ENCODE results near the gene ATP6AP1. TPM values are rescaled to one million over a fixed set of nuclear protein-coding genes. Genes with fewer than 3 reads are reported as not detected.
A peak's percentile ranks its signal among the peaks of the same experiment; 100 is the strongest.

Gene ATP6AP1
- total RNA-seq, 1 donor from 2014 or later = 78.3 TPM

DNA sequence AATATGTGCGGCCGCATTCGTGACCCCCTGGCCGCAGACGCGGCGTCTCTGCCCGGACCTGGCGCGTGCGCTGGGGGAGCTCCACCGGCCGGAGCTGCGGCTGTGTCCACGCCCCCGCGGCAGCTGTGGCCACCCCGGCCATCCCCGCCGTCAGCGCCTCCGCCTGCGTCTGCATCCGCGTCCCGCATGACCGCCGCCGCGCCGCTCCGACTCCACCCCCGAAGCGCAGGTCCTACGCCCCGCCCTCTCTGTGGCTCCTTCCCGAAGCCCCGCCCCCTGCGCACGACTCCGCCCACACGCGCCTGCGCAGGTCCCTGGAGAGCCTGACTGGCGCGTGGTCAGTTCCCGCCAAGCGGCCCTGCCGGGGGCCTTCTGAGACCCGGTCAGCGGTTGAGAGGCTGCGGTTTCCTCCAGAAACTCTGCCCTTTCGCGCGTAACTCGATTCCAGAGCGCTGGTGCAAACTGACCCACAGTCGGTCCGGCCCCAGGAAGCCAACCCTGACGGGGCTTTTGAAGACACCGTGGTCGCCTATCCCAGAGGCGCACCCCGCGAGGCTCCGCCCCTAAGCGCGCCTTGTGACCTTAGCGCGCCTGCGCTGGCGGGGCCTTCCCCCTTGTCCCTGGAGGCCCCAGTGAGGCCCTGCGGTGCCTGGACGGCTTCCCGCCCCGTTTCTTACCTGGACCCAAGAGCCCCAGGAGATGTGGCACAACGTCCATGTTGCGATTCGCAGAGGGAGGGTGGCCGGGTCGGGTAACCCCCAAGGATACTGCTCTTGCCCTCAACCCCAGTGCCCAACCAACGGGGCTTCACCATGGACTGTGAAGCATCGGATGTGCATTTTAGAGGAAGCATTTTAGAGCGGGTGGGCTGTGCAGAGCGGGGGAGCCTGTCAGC lies 50.5 kb downstream of the ATP6AP1 start, which contains the start of gene LAGE3:
TSS of gene LAGE3 (minus strand) at position 554 of the 895 bp plus-strand sequence. CDS start at position 188, 366 bp downstream.
- TF ChIP-seq, protein P1, sequence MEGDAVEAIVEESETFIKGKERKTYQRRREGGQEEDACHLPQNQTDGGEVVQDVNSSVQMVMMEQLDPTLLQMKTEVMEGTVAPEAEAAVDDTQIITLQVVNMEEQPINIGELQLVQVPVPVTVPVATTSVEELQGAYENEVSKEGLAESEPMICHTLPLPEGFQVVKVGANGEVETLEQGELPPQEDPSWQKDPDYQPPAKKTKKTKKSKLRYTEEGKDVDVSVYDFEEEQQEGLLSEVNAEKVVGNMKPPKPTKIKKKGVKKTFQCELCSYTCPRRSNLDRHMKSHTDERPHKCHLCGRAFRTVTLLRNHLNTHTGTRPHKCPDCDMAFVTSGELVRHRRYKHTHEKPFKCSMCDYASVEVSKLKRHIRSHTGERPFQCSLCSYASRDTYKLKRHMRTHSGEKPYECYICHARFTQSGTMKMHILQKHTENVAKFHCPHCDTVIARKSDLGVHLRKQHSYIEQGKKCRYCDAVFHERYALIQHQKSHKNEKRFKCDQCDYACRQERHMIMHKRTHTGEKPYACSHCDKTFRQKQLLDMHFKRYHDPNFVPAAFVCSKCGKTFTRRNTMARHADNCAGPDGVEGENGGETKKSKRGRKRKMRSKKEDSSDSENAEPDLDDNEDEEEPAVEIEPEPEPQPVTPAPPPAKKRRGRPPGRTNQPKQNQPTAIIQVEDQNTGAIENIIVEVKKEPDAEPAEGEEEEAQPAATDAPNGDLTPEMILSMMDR (IDR thresholded peaks at IDR 0.05; ENCODE audit: insufficient read depth, low read length, poor library complexity, severe bottlenecking) = no peak
- Histone ChIP-seq H3K4me3 (ENCODE audit: low read depth, low read length) (peak within 1 kb of the TSS; percentile 48), H3K36me3 (ENCODE audit: control insufficient read depth, insufficient read depth, low read length) (no peaks in the 10 kb centered on the region), H3K27me3 (ENCODE audit: control insufficient read depth, insufficient read depth, low read length) (no peaks in the 10 kb centered on the region)
- DNase-seq (ENCODE audit: low read depth) = no peak

DNA sequence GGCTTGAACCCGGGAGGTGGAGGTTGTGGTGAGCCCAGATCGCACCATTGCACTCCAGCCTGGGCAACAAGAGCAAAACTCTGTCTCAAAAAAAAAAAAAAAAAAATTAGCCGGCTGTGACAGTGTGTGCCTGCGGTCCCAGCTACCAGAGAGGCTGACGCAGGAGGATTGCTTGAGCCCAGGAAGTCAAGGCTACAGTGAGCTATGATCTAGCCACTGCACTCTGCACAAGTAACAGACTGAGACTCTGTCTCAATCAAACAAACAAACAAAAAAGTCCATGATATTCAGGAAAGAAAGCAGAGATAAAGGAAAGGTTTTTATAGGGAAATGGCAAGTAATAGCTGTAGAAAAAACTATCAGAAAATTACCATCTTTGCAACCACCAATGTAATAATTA lies 52.7 kb downstream of the ATP6AP1 start:
- TF ChIP-seq, protein P1 (IDR thresholded peaks at IDR 0.05; ENCODE audit: insufficient read depth, low read length, poor library complexity, severe bottlenecking) = no peak
- Histone ChIP-seq H3K4me3 (ENCODE audit: low read depth, low read length) (no peak overlapping the region), H3K36me3 (ENCODE audit: control insufficient read depth, insufficient read depth, low read length) (no peaks in the 10 kb centered on the region), H3K27me3 (ENCODE audit: control insufficient read depth, insufficient read depth, low read length) (no peaks in the 10 kb centered on the region)
- no peak for DNase-seq (ENCODE audit: low read depth)

DNA sequence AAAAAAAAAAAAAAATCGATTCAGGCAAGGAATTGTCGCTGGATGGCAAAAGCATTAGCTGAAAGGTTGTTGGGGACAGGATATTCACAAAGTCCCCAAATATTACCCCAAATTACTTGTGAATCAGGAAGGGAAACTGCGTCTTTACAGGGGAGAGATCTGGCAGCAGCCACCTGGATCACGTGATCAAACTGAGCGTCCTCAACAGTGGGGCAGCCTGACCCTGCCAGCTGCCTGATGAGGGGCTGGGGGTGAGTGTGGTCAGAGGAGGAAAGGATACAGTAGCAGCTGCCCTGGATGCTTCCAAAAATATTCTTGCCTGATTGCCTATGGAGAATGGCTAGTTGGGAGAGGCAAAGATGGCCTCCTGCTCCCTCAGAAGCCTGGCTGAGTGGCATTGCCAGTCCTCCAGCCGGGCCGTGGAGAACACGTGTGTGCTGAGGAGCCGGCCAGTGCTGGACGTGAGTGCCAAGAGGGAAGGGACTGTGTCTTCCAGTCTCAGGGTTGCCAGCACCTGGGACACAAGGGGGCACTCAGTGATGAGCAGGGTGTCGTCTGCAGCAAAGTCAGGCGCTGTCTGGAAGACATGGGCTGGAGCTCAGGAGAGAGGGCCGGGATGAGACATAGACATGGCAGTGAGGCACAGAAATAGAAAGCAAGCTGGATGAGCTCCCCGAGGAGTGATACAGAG lies 53.6 kb downstream of the ATP6AP1 start:
- Histone ChIP-seq H3K4me3 (ENCODE audit: low read depth, low read length) (no peak overlapping the region), H3K27me3 (ENCODE audit: control insufficient read depth, insufficient read depth, low read length) (no peaks in the 10 kb centered on the region), H3K36me3 (ENCODE audit: control insufficient read depth, insufficient read depth, low read length) (no peaks in the 10 kb centered on the region)
- no peak for DNase-seq (ENCODE audit: low read depth)
- TF ChIP-seq, protein P1 (IDR thresholded peaks at IDR 0.05; ENCODE audit: insufficient read depth, low read length, poor library complexity, severe bottlenecking) = no peak

DNA sequence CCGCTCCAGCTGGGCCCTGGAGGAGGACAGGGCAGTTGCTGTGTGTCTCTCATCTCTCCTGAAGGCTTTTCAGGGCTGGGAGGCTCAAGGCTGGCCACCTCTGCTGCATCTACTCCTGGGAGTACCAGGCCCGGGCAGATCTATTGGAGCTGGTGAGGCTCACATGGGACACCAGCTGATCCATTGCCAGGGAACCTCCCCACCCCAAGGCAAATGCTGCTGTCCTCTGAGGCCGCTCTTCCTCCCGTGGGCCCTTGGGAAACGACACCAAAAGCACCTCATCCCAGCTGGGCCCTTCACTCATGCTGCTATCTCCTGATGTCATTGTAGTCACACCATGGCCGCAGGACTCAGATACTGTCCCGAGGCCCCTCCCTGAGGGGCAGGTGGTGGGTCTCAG lies 54.3 kb downstream of the ATP6AP1 start:
- no peak for DNase-seq (ENCODE audit: low read depth)
- Histone ChIP-seq H3K4me3 (ENCODE audit: low read depth, low read length) (no peak overlapping the region), H3K27me3 (ENCODE audit: control insufficient read depth, insufficient read depth, low read length) (no peaks in the 10 kb centered on the region), H3K36me3 (ENCODE audit: control insufficient read depth, insufficient read depth, low read length) (no peaks in the 10 kb centered on the region)
- TF ChIP-seq, protein P1 (IDR thresholded peaks at IDR 0.05; ENCODE audit: insufficient read depth, low read length, poor library complexity, severe bottlenecking) = no peak

DNA sequence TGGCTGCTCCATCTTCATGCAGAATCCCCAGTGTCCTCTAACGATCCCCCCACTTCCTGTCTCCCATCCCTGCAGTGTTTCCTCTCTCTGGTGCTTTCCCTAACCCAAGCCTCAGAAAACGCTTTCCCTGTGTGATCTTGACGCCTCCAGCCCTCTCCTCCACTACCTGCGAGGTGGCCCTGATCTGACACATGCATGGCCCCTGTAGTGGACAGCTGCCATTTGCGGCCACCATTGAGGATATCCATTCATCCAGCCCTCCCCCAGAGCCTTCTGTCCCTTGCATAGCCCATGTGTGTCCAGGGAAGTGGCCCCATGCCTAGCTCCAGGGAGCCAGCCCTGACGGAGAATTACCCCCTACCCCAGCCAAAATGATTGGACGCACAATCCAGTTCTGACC lies 54.8 kb downstream of the ATP6AP1 start:
- H3K27me3 ChIP-seq (ENCODE audit: control insufficient read depth, insufficient read depth, low read length) = no peaks in the 10 kb centered on the region
- TF ChIP-seq, protein P1 (IDR thresholded peaks at IDR 0.05; ENCODE audit: insufficient read depth, low read length, poor library complexity, severe bottlenecking) = no peak
- no peak overlapping the region for H3K4me3 ChIP-seq (ENCODE audit: low read depth, low read length)
- no peaks in the 10 kb centered on the region for H3K36me3 ChIP-seq (ENCODE audit: control insufficient read depth, insufficient read depth, low read length)
- DNase-seq (ENCODE audit: low read depth) = no peak

All from kidney epithelial cell (primary cell).